Epidermal melanocyte (primary cell): ENCODE results near the gene GRIN2B.

Experiments used
- DNase-seq: peaks from one replicate; pipeline ENCODE4 v3.0.0; 2011; ENCODE audit warnings: low spot score; ENCODE audit not compliant: insufficient read length

Gene GRIN2B

DNA sequence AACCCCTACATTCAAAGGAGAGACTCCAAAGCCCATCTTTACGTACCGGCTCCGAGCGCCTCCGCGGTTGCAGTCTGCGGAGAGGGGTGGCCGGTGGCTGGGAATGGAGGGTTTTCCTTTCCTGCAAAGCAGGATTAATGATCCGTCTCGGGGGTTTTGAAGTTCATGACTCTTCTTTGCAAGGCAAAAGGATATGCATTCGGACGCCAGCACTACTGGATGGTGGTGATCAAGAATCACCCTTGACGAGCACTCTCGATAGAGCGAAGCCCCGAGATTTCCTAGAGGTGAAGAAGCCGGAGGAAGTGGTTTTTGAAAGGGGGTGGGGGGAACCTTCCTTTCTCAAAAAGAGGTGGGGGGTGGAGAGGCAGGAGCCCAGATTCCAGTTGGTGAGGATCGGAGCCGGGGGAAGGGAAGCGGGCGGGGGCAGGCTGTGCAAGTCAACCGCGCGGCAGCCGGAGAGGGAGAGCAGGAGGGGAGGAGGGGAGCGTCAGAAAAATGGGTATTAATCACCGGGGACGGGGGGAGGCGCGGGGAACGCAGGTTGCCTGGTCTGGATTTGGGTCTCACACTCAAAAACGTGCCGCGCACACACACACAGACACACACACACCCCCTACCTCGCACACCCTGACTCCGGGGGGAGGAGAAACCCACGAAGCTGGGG, at the start of gene GRIN2B:
TSS of gene GRIN2B (minus strand) at position 307 of the 667 bp plus-strand sequence. CDS start 115,394 bp downstream, outside the sequence.
- no peak for DNase-seq

DNA sequence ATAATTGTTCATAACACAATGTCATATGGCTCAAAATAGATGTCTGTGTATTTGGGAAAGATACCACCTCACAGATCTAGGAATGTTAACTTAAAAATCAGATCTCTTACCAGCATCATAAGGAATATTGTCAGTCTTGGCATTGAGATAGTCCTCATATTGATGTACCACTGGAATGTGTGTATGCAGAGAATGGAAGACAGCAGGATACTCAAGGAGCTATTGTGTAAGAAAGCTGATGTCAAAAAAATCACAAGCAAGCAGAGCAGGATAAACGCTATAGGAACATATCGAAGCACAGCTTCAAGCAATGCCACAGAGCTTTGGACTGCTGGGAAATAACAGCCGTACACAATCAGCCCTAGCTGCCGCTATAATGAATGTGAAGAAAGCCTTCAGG, 45.1 kb upstream of the GRIN2B start:
- no peak for DNase-seq

DNA sequence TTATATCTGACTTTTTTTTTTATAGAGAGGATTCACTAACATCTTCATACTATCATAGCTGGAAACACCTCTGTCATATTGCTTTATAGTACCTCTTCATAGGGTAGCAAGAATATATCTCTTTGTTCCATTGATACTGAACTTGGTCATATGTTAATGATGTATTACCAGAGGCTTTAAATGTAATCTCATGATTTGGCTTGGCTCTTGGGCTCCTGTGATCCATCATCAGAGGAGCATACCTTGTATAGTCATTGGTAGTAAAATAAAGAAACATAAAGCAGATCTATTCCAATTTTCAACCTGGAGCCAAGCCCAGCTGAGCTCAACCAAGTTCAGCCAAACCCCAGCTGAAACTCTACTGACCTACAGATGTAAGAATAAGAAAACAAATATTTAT, 43.2 kb upstream of the GRIN2B start:
- no peak for DNase-seq

DNA sequence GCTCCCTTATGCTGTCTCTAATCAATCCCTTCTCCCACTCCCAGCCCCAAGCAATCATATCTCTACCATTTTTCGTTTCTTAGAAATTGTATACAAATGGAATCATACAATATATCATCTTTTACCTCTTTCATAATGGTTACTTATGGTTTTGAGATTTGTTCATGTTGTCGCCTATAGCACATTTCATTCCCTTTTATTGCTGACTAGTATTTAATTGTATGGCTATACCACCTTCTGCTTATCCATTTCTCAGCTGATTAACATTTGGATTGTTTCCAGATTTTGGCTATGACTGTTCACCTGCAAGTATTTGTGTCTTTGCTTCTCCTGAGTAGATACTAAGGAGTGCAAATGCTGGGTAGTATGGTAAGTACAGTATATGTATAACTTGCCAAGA, 36.7 kb upstream of the GRIN2B start:
- DNase-seq: no peak

DNA sequence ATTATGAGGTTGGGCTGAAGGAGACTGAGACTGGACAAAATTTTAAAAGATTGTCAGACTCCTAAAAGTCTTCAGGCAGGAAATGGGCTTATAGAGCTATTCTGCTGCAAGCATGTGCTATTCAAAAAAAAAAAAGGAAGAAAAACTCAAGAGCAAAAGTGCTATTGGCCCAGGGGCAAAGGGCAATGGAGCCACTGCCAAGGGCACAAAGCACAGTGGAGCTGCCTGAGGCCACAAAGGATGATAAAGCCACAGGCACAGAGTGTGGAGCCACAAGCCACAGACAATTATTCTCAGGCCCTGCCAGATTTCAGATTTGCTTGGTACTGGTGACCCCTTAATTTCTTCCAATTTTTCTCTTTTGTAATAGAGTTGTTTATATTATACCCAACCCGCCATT, 29.6 kb upstream of the GRIN2B start:
- no peak for DNase-seq

DNA sequence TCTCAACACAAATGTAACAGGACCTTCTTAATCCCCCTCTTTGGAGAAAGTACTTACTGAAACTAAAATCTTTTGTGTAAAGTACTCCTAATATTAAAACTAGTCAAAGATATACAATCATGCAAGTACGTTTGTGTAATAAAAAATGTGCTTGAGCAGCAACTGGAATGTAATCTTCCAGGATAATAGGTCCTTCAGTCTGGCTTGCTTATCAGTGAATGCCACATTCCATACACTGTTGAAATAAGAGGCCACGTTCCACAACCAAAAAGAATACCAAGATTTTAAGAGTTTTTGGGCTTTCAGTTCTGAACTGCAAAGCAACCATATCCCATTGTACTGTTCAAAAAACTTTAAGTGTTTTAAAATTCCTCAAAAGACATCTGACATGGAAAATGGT, 26.2 kb upstream of the GRIN2B start:
- no peak for DNase-seq

DNA sequence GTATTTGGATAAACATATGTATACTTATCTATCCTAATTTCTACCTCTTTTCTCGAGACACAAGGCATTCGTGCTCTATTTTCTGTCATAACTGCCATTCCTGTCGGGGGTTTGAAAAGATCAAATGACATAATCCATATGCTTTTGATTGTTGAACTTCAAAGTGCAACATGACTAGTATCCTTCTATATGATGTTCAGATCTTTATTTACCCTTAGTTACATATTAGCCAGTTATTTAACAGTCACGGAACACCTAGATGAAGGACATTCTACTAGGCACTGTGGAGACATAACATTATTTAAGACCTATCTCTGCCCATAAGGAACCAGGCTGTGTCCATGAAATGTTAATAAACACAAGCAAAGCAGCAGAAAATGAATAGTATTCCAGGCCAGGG, 11.2 kb upstream of the GRIN2B start:
- no peak for DNase-seq

DNA sequence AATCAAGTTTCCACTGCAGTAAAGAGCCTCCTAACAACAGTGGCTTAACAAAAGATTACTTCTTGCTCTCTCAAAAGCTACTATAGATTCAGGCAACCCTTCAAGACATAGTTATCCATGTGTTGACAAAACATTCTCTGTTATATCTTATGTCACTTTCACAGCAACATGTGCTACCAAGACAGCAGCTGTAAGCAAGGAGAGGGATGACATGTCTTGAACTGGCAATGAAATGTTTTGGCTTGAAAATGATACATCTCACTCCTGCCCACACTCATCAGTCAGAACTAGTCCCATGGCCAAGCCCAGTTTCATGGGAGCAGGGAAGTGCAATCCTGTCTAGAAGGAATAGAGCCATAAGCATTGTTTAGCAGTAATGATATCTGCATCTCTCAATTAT, 10.7 kb upstream of the GRIN2B start:
- DNase-seq: no peak

DNA sequence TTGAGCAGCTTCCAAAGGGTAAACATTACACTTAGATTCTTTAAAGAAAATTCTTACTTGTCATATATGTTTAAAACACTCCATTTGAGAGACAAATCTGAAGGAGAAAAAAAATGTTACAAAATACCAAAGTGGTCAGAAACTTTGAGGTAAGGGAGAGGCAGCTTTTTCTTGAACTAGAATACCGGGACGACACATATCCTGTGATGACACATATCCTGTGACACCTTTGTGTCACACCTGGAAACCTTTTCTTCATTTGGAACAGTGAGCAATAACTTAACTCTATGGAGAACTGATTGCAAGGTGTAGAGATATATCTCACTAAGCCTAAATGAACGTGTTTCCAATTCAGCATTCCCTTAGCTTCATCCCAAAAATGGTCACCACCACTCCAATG, 4.6 kb upstream of the GRIN2B start:
- DNase-seq: no peak

DNA sequence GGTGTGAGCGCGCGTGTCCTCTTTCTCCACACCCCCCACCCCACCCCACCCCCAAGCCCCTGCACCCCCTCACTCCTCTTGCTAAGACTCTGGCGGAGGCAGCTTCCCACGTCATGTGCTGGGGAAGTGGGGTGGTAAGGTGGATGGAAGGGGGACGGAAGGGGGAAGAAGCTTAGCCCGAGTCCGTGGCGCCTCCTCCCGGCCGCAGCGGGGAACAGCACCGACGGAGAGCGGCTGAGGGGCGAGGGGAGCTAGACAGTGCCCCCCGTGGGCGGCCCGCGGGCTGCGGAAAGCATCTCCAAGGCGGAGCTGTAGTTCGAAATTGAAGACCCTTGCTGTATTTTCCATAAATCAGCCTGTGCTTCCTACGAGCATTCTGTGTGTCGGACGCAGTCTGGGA, 588 bp upstream of the GRIN2B start:
- no peak for DNase-seq

DNA sequence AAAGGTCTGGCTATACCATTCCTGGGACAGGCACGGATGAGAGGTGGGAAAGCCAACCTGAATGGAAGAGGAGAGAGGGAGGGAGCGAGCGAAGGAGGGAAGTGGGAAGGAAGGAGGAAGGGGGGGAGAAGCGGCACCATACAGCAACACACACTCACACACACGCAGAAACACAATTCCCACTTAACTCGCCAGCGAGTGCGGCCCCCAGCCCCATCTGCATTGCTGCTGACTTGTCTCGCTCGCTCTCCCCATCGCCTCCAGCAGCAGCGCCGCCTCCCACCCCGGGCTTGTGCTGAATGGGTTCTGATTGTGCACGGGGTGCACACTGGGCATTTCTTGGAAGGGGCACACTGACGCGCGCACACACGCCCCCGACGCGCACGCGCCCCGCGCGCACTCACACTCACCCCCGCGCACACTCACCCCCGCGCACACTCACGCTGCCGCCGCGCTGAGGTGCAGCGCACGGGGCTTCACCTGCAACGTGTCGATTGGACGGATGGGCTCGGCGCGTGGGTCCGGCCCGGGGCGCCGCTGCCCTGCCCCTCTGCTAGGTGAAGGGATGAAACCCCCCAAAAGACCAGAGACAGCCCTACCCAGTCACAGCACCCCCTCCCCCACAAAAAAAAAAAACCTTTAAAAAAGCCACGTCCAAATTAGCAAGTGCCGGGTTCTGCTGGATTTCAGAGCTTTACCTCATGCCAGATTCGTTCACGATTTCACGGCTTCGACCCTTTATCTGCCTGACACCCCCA, 685 bp downstream of the GRIN2B start:
- no peak for DNase-seq

DNA sequence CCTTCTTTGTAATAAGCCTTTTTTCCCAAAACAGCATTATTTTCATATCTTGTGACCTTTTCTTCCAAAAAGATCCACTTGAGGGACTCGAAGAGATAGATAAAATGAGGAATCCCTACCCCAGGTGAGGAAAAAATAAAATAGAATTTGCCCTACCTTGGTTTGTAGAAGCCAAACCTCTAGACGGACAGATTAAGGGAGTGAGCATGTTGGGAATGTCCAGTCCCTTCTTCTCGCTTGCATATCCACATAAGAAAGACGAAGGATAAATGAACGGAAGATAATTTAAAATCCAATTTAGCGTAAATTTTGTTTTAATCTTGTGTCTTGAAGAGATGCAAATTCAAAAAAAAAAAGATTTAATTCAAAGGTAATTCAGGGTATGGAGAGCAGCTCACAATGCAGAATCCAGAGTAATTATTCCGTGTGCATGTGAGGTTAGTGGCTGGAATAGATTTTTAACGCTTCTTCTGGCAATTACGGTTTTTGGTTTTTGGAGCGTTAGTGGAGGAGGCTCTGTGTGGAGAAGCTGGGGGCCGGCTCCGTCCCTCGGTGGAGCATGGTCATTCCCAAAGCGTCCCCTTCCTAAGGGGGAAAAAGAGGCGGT, 1.5 kb downstream of the GRIN2B start:
- no peak for DNase-seq

DNA sequence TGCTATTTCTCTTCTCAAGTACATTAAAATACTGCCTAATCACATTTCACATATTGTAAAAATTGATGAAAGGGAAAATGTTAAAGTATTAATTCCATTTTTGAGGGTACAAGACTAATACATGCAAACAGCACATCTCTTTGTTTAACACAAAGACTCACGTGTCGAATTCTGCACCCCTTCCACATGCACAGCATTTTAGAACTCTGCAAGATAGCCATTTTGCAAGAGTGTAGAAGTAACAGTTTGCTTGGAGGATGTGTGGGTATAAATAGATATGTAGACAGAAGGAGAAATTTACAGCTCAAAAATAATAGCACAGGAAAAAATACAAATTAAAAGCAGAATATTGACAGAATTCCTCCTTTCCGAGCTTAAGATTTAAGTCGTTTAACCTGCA, 2.5 kb downstream of the GRIN2B start:
- no peak for DNase-seq

DNA sequence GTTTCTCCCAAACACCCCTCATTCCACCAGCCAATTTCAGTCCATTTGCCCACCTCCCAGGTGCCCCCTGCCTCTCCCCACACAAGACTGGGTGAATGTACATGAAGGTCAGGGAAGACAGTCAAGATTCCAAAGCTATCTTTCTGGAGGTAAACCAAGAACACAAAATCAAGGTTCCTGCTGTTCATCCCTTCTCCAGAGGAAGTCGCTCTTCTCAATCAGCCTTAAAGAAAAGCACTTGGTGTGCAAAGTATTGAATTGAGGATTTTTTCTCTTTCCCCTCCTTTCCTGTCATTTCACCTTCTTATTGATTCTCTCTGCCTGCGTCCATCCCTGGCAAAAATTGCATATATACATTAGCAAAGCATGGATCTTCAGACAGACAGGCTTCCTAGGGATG, 4.5 kb downstream of the GRIN2B start:
- no peak for DNase-seq

DNA sequence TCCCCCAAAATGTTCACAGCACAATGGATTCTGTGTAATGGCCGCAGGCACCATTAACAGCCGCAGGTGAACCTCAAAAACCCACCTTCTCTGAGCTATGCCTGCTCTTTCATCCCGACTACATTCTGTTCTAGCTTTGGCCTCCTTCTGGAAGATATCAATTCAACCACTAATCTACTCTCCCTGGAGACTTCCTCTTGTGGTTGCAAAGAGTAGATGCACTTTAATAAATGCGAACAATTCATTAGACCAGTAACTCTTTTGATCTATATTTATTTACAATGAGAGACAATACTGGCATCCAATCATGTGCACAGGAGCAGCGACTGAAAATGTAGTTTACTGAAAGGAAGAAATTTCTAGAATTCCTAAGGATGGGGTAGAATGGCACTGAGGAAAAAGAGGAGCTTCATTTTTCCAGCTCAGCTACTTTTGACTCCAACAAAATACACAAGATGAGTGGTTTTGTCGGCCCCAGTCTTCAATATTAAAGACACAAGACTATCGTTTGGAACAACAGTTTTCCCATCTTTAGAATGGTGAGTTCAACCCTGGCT, 5.3 kb downstream of the GRIN2B start:
- no peak for DNase-seq

DNA sequence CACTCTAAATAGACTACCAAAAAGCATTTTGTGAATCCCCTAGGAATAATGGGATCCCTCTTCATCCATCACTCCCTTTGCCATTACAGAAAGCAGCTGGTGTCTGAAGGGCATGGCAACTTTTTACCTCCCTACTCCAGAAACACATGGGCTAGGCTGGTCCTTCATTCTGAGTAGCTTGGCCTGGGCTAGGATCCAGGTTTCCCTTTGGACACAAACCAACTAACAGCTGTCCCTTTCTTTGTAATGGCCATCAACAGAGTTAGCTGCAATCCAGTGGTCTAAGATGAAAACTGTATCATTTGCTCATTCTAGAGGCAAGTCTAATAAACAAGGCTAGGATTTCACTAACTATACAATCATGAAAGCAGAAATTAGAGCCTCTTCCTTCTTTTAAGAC, 7.4 kb downstream of the GRIN2B start:
- DNase-seq: no peak

DNA sequence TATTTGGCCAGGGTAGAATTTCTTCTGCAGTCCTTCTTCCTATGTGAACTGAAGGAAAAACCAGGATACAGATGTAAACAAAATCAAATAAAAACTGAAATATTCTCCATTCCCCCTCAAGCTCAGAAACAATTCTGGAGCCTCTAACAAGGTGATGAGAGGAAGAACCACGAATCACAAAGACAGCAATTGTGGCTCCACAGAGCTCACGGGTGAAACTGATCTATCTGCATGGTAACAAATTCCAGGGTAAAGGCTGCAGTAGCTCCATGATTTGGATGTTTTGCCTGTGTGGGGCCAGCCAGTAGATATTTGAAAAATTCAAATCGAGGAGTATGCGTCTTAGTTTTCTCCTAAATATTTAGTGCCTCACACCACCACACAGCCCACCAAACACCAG, 10.6 kb downstream of the GRIN2B start:
- no peak for DNase-seq

DNA sequence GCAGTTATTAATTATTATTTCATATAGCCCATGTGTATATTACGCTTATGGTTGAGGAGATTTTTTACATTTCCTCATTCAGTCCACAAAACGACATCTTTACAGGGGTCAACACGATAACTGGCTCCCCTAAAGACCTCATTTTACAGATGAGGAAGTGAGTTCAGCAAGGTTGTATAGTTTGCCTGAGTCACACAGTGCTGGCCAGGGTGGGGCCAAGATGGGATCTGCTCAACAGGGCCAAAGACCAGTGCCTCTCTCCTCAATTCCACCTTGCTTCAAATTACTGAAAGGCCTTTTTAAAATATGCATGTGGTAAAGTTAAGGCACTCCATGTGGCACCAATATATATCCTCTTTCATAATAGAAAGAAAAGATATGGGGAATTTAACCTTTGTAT, 13.1 kb downstream of the GRIN2B start:
- DNase-seq: no peak

DNA sequence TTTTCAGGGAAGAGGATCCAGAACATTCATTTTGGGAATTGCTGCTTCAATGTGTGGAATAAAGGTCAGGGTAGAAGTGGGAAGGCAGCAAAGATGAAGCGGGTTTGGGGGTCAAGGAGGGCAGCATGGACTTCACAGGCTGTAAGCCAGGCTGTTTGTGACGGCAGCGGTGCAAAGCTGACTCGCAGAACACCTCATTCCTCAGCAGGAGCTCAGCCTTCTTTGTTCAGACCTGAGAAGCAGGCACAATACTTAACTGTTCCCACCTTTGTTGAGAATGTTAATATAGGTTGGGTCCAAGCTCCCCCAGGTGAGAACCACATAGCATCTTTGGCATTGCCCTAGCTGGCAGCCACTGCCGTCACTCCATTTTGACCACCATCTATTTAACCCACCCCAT, 16.7 kb downstream of the GRIN2B start:
- no peak for DNase-seq

DNA sequence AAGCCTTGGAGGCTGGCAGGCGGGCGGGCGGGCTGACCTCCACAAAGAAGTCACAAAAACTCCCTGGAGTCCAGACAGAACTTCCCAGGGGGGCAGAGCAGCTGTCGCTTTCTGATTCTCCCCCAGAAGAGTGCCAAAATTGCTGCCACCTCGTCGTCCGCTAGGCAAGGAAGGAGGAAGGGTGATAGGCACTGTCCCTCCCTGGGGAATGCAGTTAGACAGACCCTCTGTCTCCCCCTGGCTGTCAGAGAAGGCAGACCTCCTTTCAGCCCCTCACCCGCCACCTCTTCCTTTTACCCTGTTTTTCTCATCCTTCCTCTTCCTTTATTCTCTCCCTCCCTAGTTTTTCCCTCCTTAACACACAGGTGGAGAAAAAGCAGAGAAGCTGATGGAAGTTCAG, 18.7 kb downstream of the GRIN2B start:
- DNase-seq: no peak

DNA sequence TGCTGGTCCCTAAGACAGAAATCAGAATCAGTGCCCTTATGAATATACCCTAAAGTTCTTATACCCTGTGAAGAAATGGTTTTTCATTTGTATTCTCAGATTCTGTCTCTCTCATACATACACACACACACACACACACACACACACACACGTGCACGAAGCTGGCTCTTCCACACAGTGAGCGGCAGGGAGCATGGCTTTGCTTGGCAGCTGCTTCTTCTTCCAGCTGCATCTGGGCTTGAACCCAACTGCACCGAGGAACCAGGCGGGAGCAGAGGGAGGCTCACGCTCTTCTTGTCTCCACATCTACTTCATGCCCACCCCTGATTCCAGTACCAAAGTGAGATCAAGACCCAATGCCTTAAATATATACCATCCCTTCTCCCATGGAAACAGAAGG, 19.4 kb downstream of the GRIN2B start:
- DNase-seq: no peak

DNA sequence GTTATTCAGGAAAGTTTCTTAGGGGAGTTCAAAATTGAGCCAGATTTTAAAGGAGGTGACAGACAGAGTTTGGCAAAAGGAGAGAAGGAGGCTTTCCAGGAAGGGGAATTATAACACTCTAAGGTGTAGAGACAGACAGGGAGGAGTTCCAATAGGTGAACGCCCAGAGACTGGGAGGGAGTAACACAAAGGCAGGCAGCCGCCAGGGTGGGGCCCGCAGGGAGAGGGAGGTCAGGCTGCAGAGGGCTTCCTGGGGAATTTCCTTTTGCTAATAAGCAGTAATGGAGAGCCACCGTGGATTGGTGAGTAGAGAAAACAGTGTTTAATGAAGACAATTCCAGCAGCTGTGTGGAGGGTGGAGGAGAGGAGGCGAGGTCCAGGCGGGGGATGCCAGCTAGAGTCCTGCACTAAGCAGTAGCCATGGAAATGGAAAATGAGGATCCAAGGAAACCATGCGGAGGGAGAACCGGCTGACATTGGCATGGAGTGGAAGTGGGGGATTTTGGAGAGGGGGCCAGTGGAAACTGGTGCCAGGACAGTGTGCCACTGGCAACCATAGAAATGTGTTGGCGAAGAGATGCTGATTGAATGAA, 22.2 kb downstream of the GRIN2B start:
- DNase-seq: no peak
